HUES48 (cell line): ENCODE results near the gene UGDH.
"Not testable (repeated sequence)": the region's sequence is repeated elsewhere in the genome, so short reads cannot be mapped to it uniquely, and the experiment has no call there.

ENCODE experiments used
- H3K27ac ChIP-seq: one replicate; pipeline ENCODE4 v1.7.0; 2013; ENCODE audit warnings: low read depth, low read length, inconsistent platforms
- H3K27me3 ChIP-seq: 2 replicates; pipeline ENCODE4 v1.6.1; 2013; ENCODE audit warnings: mild to moderate bottlenecking, low read length; ENCODE audit not compliant: control insufficient read depth, insufficient read depth
- H3K36me3 ChIP-seq: 2 replicates; pipeline ENCODE4 v1.6.1; 2013; ENCODE audit warnings: low read length; ENCODE audit not compliant: control insufficient read depth, insufficient read depth
- H3K4me1 ChIP-seq: 2 replicates; pipeline ENCODE4 v1.6.1; 2013; ENCODE audit warnings: mild to moderate bottlenecking, low read length; ENCODE audit not compliant: control insufficient read depth, insufficient read depth
- H3K4me3 ChIP-seq: 2 replicates; pipeline ENCODE4 v1.5.1; 2013; ENCODE audit warnings: mild to moderate bottlenecking, low read depth, low read length
- H3K9ac ChIP-seq: 2 replicates; pipeline ENCODE4 v1.6.1; 2013; ENCODE audit warnings: mild to moderate bottlenecking, low read depth, low read length, moderate library complexity
- H3K9me3 ChIP-seq: 2 replicates; pipeline ENCODE4 v1.6.1; 2013; ENCODE audit warnings: low read length; ENCODE audit not compliant: control insufficient read depth, insufficient read depth

Gene UGDH

DNA sequence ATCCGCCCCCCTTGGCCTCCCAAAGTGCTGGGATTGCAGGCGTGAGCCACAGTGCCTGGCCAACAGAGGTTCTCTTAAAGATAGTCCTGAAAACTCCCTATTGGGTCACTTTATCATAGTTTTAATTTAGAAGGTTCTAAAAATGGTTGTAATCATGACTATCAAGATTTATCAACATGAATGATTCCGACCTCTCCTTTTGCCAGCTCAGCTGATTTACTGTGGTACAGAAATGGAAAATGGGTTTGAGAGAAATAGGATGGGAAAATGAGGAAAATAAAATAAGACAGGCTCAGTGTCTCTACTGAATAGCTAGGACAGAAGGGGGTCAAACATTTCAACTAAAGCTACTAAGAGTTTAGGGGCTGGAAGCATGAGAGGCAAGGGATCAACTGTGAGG lies 28.2 kb upstream of the UGDH start:
- H3K4me3 ChIP-seq = no peak overlapping the region
- H3K9me3 ChIP-seq = no peaks in the 10 kb centered on the region
- no peak overlapping the region for H3K9ac ChIP-seq
- H3K27ac ChIP-seq = no peak overlapping the region
- no peaks in the 10 kb centered on the region for H3K27me3 ChIP-seq
- no peaks in the 10 kb centered on the region for H3K4me1 ChIP-seq
- H3K36me3 ChIP-seq = peaks cover 6% of the 10 kb centered on the region; the same call in 1 of the 2 replicates

DNA sequence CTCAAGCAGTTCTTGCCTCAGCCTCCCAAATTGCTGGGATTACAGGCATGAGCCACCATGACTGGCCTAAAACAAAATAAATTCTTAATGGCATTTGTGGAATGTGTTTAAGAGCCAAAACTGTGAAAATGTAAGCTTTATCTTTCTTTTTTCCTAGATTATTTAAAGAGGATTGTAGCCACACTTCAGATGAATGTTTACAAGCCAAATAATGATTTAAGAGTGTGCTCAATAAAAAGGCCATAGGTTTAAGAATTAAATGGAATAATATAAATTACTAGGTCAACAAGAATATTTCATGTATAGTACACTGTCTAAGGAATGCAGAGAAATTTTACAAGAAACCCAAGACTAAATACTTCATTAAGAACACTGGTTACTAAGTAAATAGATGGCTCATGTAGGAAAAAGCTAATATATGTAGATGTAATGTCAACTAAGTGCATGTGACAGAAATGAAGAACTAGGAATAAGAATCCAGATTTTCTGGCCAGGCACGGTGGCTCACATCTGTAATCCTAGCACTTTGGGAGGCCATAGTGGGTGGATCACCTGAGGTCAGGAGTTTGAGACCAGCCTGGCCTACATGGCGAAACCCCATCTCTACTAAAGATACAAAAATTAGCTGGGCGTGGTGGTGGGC lies 21.3 kb upstream of the UGDH start:
- Histone ChIP-seq H3K36me3 (peaks cover 4% of the 10 kb centered on the region; the same call in 1 of the 2 replicates), H3K9me3 (no peaks in the 10 kb centered on the region), H3K27ac (no peak overlapping the region), H3K9ac (no peak overlapping the region), H3K4me1 (peaks cover 7% of the 10 kb centered on the region; the same call in 1 of the 2 replicates), H3K27me3 (no peaks in the 10 kb centered on the region), H3K4me3 (no peak overlapping the region)

DNA sequence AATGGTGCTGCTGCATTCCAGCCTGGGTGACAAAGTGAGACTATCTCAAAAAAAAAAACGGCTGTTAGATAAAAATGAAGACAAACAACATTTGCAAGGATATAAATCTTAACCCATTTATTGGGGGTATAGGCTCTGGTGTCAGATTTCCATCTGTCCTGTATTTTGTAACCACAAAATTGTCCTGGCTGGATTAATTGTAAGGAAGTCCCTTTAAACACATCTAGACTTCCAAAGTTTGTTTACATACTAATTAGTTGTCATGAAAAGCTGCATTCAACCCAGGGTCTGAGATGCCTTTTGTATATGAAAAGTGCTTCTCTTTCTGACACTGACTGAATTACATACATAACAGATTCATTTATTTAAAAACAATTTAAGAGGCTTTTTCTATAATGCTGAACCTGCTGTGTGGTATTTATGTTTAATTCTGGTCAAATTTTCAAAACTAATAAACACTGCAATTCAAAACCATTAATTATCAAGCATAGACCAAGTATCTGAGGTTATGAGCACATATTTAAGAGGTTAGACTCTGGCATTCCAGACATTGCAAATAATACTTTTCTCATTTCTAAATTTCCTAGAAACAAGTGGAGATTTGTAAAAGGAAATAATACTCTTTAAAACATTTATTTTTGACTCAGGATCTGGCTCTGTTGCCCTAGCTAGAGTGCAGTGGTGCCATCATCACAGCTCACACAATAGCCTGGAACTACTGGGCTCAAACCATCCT lies 17.5 kb upstream of the UGDH start:
- Histone ChIP-seq H3K9me3 (no peaks in the 10 kb centered on the region), H3K27me3 (no peaks in the 10 kb centered on the region), H3K27ac (no peak overlapping the region), H3K4me3 (no peak overlapping the region), H3K4me1 (peaks cover 16% of the 10 kb centered on the region; the same call in 1 of the 2 replicates), H3K36me3 (no peaks in the 10 kb centered on the region), H3K9ac (no peak overlapping the region)

DNA sequence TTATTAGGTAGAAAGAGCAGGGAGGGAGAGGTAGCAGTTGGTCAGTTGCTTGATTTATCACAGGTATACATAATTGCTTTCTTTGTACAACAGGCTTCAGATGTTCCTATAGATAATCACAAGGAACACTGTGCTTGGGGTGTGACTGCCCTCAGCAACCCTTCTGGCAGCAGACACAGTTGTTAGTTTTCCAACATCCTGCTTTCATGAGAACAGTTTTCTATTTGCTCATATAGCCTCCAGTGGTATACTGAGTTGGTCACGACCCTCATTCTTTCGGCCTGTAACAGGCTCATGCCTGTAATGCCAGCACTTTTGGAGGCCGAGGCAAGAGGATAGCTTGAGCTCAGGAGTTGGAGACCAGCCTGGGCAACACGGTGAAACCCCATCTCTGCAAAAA lies 16.8 kb upstream of the UGDH start:
- H3K36me3 ChIP-seq, H3K27me3 ChIP-seq, H3K4me3 ChIP-seq, H3K27ac ChIP-seq, H3K9ac ChIP-seq, H3K9me3 ChIP-seq: not testable (repeated sequence)
- H3K4me1 ChIP-seq = peaks cover 16% of the 10 kb centered on the region; the same call in 1 of the 2 replicates

DNA sequence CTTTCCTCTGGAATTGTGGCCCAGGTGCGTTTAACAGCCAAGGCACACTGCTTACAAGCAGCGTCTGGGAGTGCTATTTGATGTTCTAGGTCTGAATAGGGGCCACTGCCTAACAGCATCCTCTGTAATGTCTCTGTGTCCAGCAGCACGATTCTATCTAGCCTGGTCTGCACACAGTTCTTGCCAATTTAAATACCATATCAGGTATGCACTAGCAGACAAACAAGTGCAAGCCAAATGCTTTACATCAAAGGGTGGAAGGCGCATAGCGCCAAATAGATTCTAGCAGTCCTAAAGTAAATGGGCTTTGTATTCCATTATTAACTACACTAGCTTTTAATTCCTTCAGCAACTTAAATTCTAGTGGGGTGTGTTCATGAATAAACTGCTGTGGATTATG lies 15.8 kb upstream of the UGDH start:
- H3K36me3 ChIP-seq = no peaks in the 10 kb centered on the region
- no peak overlapping the region for H3K9ac ChIP-seq
- H3K27me3 ChIP-seq = no peaks in the 10 kb centered on the region
- no peak overlapping the region for H3K27ac ChIP-seq
- H3K4me3 ChIP-seq = no peak overlapping the region
- H3K4me1 ChIP-seq = peaks cover 16% of the 10 kb centered on the region; the same call in 1 of the 2 replicates
- no peaks in the 10 kb centered on the region for H3K9me3 ChIP-seq

DNA sequence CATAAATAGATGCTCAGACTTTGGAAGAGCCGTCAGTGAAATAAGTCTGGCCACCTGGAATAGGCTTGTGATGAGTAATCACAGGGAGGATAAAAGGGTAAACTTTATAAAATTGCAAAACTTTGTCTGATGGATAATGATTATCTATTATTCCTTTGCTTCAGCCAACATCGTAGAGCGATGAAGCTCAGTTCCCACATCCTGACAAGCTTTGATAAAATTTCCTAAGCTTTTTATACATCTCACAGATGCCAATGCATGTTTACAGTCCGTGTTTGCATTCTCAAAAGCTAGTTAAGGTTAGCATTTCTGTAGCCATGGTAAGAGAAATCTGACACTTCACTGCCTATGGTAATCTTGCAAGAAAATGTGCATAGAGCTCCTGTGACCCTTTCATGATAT lies 15.4 kb upstream of the UGDH start:
- Histone ChIP-seq H3K9ac (no peak overlapping the region), H3K4me3 (no peak overlapping the region), H3K9me3 (no peaks in the 10 kb centered on the region), H3K36me3 (no peaks in the 10 kb centered on the region), H3K4me1 (peaks cover 16% of the 10 kb centered on the region; the same call in 1 of the 2 replicates), H3K27ac (no peak overlapping the region), H3K27me3 (no peaks in the 10 kb centered on the region)

DNA sequence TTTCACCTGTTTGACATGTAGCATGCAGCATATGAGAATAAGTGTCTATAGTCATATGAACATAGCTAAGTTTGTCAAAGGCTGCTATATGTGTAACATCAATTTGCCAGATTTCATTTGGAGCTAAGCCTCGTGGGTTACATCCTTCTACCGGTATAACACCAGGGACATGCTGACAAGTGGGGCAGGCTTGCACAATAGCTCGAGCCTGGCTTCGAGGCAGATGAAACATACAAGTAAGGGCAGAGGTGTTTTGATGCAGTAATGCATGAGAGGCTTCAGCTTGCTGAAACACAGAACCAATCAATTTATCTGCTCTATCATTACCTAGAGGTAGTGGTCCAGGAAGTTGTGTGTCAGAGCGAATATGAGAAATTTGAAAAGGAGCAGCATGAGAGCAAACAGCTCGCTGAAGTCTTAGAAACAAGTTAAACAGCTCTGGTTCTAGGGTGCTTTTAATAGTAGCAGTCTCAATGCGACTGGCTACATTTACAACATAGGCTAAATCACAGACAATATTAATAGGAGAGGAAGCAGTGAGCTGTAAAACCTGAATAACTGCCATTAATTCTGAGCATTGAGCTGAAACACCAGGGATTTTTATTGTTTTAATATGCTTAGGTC lies 14.9 kb upstream of the UGDH start:
- Histone ChIP-seq H3K36me3 (no peaks in the 10 kb centered on the region), H3K4me3 (no peak overlapping the region), H3K9me3 (no peaks in the 10 kb centered on the region), H3K27ac (no peak overlapping the region), H3K9ac (no peak overlapping the region), H3K4me1 (peaks cover 16% of the 10 kb centered on the region; the same call in 1 of the 2 replicates), H3K27me3 (no peaks in the 10 kb centered on the region)

DNA sequence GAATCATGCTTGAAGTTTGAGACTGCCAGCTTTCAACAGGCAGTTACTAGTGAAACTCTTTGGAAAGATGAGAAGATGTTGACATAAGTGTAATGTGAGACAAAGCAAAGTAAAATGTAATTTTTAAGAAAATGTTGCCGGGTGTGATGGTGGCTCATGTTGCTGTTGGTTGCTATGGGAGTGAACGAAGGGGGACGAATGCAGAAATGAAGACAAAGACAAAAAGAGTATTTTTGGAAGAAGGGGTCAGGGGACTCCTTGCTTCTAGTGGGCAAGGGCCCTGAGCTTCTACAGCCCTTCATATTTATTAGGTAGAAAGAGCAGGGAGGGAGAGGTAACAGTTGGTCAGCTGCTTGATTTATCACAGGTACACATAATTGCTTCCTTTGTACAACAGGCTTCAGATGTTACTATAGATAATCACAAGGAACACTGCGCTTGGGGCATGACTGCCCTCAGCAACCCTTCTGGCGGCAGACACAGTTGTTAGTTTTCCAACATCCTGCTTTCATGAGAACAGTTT lies 11.9 kb upstream of the UGDH start:
- no peak overlapping the region for H3K27ac ChIP-seq
- H3K9me3 ChIP-seq = no peaks in the 10 kb centered on the region
- H3K9ac ChIP-seq = no peak overlapping the region
- H3K4me1 ChIP-seq = 0 out of 2 replicates have a peak, but pooled peaks cover 9% of the 10 kb centered on the region
- peaks cover 15% of the 10 kb centered on the region; the same call in 1 of the 2 replicates for H3K36me3 ChIP-seq
- H3K27me3 ChIP-seq = no peaks in the 10 kb centered on the region
- no peak overlapping the region for H3K4me3 ChIP-seq

DNA sequence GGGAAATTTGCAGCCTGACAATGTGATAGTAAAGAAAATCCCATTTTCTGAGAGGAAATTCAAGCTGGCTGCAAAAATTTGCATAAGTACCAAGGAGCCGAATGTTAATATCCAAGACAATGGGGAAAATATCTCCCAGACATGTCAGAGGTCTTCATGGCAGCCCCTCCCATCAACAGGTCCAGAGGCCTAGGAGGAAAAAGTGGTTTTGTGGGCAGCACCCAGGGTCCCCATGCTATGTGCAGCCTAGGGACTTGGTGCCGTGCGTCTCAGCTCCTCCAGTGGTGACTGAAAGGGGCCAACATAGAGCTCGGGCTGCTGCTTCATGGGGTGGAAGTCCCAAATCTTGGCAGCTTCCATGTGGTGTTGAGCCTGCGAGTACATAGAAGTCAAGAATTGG lies 6.3 kb upstream of the UGDH start:
- Histone ChIP-seq H3K27me3 (no peaks in the 10 kb centered on the region), H3K4me3 (no peak overlapping the region), H3K9me3 (peaks cover 37% of the 10 kb centered on the region), H3K4me1 (no peaks in the 10 kb centered on the region), H3K9ac (no peak overlapping the region), H3K27ac (no peak overlapping the region), H3K36me3 (peaks cover 46% of the 10 kb centered on the region)

DNA sequence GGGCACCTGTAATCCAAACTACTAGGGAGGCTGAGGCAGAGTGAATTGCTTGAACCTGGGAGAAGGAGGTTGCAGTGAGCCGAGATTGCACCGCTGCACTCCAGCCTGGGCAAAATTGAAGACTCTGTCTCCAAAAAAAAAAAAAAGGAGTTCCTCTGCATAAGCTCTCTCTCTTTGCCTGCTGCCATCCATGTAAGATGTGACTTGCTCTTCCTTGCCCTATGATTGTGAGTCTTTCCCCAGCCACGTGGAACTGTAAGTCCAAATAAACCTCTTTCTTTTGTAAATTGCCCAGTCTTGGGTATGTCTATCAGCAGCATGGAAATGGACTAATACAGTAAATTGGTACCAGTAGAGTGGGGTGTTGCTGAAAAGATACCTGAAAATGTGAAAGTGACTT lies 5.0 kb upstream of the UGDH start:
- Histone ChIP-seq H3K9me3 (peaks cover 37% of the 10 kb centered on the region), H3K36me3 (peaks cover 46% of the 10 kb centered on the region)
- not testable (repeated sequence) for H3K27ac ChIP-seq, H3K4me1 ChIP-seq, H3K4me3 ChIP-seq, H3K9ac ChIP-seq, H3K27me3 ChIP-seq

DNA sequence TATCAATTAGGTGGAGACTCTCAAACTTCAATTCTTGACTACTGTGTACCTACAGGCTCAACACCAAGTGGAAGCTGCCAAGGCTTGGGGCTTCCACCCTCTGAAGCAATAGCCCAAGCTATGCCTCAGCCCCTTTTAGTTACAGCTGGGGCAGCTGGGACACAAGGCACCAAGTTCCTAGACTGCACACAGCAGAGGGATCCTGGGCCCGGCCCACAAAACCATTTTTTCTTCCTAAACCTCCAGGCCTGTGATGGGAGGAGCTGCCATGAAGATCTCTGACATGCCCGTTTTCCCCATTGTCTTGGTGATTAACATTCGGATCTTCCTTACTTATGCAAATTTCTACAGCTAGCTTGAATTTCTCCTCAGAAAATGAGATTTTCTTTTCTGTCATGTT lies 3.4 kb upstream of the UGDH start:
- Histone ChIP-seq H3K36me3 (peaks cover 40% of the 10 kb centered on the region), H3K9me3 (peaks cover 37% of the 10 kb centered on the region), H3K4me1 (peaks cover 3% of the 10 kb centered on the region; the same call in 1 of the 2 replicates), H3K27ac (no peak overlapping the region), H3K27me3 (no peaks in the 10 kb centered on the region), H3K9ac (no peak overlapping the region), H3K4me3 (no peak overlapping the region)
